CD4-positive, alpha-beta T cell treated with Interleukin-21 for 1 hour (primary cell): ENCODE measurements around the gene RNASE8.
A peak's percentile ranks its signal among the peaks of the same experiment; 100 is the strongest.

ENCODE experiments used
- DNase-seq: peaks from one replicate; pipeline ENCODE4 v3.0.0-alpha.2; 2020

Gene RNASE8

GRCh38 chr14:21093769-21094681 is 36.4 kb downstream of the RNASE8 start:
- DNase-seq: no peak

GRCh38 chr14:21095430-21096205 is 38.0 kb downstream of the RNASE8 start:
- DNase-seq: no peak

GRCh38 chr14:21096438-21096837 is 38.8 kb downstream of the RNASE8 start:
- no peak for DNase-seq

- DNase-seq: no peak
These were observed 39.5 kb downstream of the RNASE8 start for GRCh38 chr14:21096978-21097635.

DNA sequence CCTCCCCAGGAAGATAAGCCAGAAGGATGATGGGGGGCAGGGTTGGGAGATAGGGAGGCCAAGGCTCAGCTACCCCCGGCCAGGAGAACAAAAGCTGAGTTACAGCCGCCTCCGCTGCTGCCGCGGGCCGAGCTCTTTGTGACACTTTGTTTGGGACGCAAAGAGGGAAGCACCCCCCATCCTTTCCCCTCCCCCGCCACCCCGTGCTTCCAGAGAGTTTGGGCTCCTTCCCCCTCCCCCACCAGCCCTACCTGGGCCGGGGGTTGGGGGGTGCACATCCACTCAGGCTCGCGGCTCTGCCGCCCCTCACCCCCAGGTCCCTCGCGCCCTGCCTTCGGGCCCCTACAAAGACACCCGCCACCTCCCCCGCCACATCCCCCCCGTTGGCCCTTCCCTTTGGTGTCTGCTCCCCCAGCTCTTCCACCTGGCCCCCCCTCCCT is 40.0 kb downstream of the RNASE8 start:
- DNase-seq: no peak

DNA sequence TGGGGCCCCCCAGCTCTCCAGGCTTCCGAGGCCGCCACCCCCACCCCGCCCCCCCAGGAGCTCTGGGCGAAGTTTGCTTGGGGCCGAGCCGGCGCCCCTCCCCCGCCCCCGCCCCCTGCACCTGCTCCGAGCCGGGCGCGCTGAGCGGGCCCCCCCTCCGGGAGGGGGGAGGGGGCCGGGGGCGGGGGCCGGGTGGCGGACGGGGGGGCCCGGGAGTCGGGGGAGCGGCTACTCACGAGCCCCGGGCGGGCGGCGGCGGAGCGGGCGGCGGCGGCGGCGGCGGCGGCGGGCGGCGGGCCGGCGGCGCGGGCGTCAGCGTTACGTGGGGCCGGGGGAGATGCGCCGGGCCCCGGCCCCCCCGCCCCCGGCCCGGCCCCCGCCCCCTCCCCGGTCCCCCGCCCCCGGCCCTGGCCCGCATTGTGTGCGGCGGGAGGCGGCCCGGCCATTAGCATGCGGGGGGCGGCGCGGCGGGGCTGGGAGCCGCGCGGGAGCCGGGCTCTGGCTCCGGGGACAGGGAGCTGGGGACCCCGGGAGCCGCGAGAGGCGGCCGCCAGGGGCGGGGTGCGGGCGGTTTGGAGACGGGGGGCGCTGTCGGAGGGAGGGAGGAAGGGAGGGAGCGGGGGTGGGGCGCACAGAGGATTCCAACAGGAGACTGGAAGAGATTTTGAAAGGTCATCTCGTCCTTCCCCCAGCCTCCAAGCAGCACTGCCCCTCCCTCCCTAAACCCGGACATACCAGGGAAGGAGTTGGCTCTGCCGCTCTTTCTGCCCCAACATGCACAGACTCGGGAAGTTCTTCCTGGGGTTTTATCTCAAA is 40.7 kb downstream of the RNASE8 start, which contains the start of gene ZNF219:
TSS of gene ZNF219 (minus strand) at position 580 of the 816 bp plus-strand sequence. CDS start 5,064 bp downstream, outside the sequence.
- DNase-seq: peak; percentile 57

GRCh38 chr14:21098892-21099595 is 41.4 kb downstream of the RNASE8 start:
- DNase-seq: no peak

- DNase-seq: no peak
These were observed 42.0 kb downstream of the RNASE8 start for GRCh38 chr14:21099596-21099985.

- DNase-seq: no peak
These were observed 43.3 kb downstream of the RNASE8 start, which contains the start of gene TMEM253 for GRCh38 chr14:21100931-21101330. Gene TMEM253 (plus strand): TSS chr14:21101066. CDS start chr14:21101344, 278 bp downstream.

DNA sequence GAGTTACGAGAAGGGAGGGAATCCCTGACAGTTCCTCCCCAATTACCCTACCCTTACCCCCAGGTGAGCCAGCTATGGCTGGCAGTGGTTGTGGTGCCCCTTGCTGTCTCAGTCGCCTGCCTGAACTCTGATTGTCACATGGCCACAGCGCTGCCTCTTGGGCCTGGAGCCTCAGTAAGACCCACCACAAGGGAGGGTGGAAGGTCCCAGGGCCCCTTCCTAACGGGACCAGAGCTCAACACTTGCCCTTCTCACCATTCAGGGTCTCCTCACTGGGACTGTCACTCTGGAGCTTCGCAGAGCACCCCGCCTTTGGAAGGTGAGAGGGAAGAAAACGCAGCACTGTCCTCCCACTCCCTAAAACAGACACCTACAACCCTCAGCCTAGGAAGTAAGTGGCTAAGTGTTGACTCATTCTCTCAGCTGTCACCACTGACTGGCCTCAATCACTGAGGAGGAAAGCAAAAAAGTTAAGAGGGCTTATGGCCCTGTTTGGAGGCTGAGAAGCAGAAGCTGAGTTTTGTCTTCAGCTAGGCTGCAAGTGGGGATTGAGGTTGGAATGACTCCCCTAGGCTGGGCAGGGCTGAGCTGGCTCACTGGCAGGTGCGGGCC is 44.3 kb downstream of the RNASE8 start:
- no peak for DNase-seq

- DNase-seq: no peak
These were observed 45.1 kb downstream of the RNASE8 start for GRCh38 chr14:21102521-21103410.

GRCh38 chr14:21103411-21103709 is 45.7 kb downstream of the RNASE8 start:
- DNase-seq: no peak

GRCh38 chr14:21103710-21104447 is 46.3 kb downstream of the RNASE8 start:
- DNase-seq: peak; percentile 95

DNA sequence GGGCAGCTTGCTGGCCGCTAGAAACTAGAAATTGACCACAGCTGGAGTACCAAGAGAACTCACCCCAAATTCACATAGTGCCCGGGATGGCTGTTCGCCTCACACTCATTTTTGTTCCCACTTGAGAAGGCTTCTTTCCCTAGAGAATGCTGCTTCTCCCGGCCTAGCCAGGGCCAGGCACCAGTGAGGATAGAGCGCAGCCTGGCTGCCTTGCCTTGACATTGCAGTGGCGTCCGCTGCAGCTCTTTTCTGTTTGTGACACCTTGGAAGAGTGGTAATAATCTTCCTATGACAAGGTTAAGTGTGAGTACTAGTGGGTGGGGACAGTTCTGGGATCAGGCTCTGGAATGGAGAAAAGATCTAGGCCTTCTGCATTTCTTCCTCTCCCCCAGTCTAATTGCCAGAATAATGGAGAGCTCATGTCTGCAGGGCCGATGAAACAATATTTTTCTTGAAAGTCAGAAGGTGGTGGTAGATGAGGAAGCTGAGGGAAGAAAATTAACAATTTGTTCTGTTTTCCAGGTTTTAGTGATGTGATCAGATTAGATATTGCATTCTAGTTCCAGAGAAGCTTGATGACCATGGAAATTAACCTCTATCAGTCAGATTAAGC is 46.9 kb downstream of the RNASE8 start:
- peak; percentile 72 for DNase-seq

GRCh38 chr14:21105095-21105494 is 47.5 kb downstream of the RNASE8 start:
- no peak for DNase-seq

GRCh38 chr14:21106176-21106497 is 48.5 kb downstream of the RNASE8 start:
- DNase-seq: no peak

DNA sequence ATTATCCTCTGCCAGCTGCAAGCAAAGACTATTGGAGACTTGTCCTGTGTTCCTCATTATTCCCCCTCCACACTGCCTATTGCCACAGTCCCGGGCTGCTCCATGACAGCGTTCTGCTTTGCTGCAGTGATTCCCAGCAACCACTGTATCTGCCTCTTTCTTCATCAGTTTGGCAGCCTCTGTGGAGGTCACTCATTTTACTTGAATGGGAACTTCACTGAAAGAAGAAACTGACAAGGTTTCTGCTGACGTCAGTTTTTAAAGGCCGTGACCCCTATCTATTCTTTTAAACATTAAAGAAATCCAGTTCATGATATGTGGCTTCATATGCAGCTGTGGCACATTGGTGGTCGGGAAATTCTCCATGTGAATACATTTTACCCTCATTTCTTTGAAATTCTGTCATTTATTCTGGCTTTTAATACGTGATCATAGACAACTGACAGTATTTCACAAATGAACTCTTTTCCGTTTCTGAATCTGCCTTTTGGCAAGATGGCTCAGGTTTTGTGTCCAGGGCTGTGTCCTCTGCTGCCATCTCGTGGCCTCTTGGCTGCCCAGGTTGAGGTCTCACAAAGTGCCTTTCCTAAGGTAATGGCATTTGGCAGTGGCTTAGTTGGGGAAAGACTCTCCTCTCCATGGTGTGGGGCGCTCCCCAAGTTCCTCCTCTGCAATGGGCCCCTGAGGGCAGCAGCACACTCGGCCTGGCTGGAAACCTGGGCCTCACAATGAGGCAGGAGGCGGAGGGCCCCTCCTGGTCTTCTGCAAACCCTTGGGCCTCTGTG is 49.1 kb downstream of the RNASE8 start:
- DNase-seq: peak; percentile 84

DNA sequence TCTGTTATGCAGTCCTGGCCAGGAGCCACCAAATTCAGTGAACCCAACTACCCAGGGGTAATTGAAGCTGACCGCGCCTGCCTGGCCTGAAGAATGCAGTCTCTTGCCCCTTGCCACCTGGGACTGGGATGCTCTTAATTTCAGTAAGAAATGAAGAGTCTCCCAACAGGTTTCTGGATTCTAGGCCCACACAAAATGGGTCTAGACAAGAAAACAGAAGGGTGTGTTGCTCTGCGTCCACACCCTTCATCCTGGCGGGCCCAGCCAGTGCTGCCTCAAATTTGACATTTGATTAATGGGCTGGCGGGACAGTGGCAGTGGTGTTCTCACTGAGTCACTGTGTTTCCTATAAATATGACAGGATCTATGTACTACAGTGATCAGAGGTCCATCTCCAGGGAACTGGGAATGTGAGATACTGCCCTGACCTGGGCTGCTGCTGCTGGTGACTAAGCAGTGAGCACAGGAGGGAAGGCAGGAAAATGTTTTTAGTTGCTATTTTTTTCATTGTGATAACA is 49.7 kb downstream of the RNASE8 start:
- DNase-seq: no peak
